CD4-positive, alpha-beta T cell treated with Interleukin-6 at 100 ng/mL for 8 hours (primary cell): ENCODE results near the gene CPB1.
"Not testable (repeated sequence)": the region's sequence is repeated elsewhere in the genome, so short reads cannot be mapped to it uniquely, and the experiment has no call there.

Source experiments
- DNase-seq: peaks from one replicate; pipeline ENCODE4 v3.0.0-alpha.2; 2020; ENCODE audit warnings: mixed read lengths, low spot score

The CPB1 gene

GRCh38 chr3:148827585-148827984 lies at the start of gene CPB1:
TSS of gene CPB1 (plus strand) at chr3:148827811. CDS start at chr3:148827824, 13 bp downstream.
- no peak for DNase-seq

- no peak for DNase-seq
These were observed 48.7 kb upstream of the CPB1 start for GRCh38 chr3:148778926-148779325.

- DNase-seq = not testable (repeated sequence)
These were observed 42.6 kb upstream of the CPB1 start for GRCh38 chr3:148785026-148785425.

GRCh38 chr3:148786159-148786558 lies 41.5 kb upstream of the CPB1 start:
- DNase-seq = not testable (repeated sequence)

- DNase-seq = no peak
These were observed 38.5 kb upstream of the CPB1 start for GRCh38 chr3:148789146-148789545.

- no peak for DNase-seq
These were observed 37.7 kb upstream of the CPB1 start for GRCh38 chr3:148789906-148790305.

GRCh38 chr3:148790370-148790769 lies 37.2 kb upstream of the CPB1 start:
- DNase-seq = no peak

- DNase-seq = no peak
These were observed 36.5 kb upstream of the CPB1 start for GRCh38 chr3:148790851-148791735.

GRCh38 chr3:148791920-148792319 lies 35.7 kb upstream of the CPB1 start:
- DNase-seq = no peak

GRCh38 chr3:148792516-148792915 lies 35.1 kb upstream of the CPB1 start:
- DNase-seq = no peak

GRCh38 chr3:148796799-148797198 lies 30.8 kb upstream of the CPB1 start:
- DNase-seq = no peak

- no peak for DNase-seq
These were observed 29.8 kb upstream of the CPB1 start for GRCh38 chr3:148797795-148798194.

- no peak for DNase-seq
These were observed 27.2 kb upstream of the CPB1 start for GRCh38 chr3:148800414-148800813.

GRCh38 chr3:148809835-148810234 lies 17.8 kb upstream of the CPB1 start:
- DNase-seq = no peak

- no peak for DNase-seq
These were observed 12.1 kb upstream of the CPB1 start for GRCh38 chr3:148815316-148816110.

GRCh38 chr3:148816427-148816826 lies 11.2 kb upstream of the CPB1 start:
- no peak for DNase-seq

- no peak for DNase-seq
These were observed 10.6 kb upstream of the CPB1 start for GRCh38 chr3:148816981-148817525.

GRCh38 chr3:148820361-148821245 lies 7.0 kb upstream of the CPB1 start:
- no peak for DNase-seq

GRCh38 chr3:148823026-148823425 lies 4.6 kb upstream of the CPB1 start:
- DNase-seq = no peak

GRCh38 chr3:148825476-148825875 lies 2.1 kb upstream of the CPB1 start:
- DNase-seq = no peak

GRCh38 chr3:148828136-148828690 lies 602 bp downstream of the CPB1 start:
- DNase-seq = no peak
